ENCODE results near the gene CD5L.
A peak's percentile ranks its signal among the peaks of the same experiment; 100 is the strongest.

The CD5L gene

GRCh38 chr1:157841708-157842107, at the start of gene CD5L:
TSS of gene CD5L (minus strand) at chr1:157841808. CDS start at chr1:157841701, 107 bp downstream.
- H3K4me3 ChIP-seq (ENCODE audit: low read depth, low read length), result no peak within 1 kb of the TSS
- no peak for TF ChIP-seq CTCF (IDR thresholded peaks at IDR 0.05; ENCODE audit: insufficient read depth, low read depth, low read length, missing control alignments)
- DNase-seq (ENCODE audit: low read depth), result no peak

- no peak for TF ChIP-seq CTCF (IDR thresholded peaks at IDR 0.05; ENCODE audit: insufficient read depth, low read depth, low read length, missing control alignments)
Observed at GRCh38 chr1:157882580-157882979, 41.0 kb upstream of the CD5L start.

GRCh38 chr1:157880621-157881020, 39.0 kb upstream of the CD5L start:
- no peak overlapping the region for H3K4me3 ChIP-seq (ENCODE audit: low read depth, low read length)
- DNase-seq (ENCODE audit: low read depth), result no peak
- TF ChIP-seq CTCF (IDR thresholded peaks at IDR 0.05; ENCODE audit: insufficient read depth, low read depth, low read length, missing control alignments), result no peak

More at GRCh38 chr1:157882580-157882979, 41.0 kb upstream of the CD5L start:
- no peak for DNase-seq (ENCODE audit: low read depth)
- H3K4me3 ChIP-seq (ENCODE audit: low read depth, low read length), result no peak overlapping the region

- H3K4me3 ChIP-seq (ENCODE audit: low read depth, low read length), result no peak overlapping the region
- peak; percentile 38 for TF ChIP-seq CTCF (IDR thresholded peaks at IDR 0.05; ENCODE audit: insufficient read depth, low read depth, low read length, missing control alignments)
- DNase-seq (ENCODE audit: low read depth), result peak; percentile 34
Observed at GRCh38 chr1:157878059-157878458, 36.5 kb upstream of the CD5L start.

- no peak overlapping the region for H3K4me3 ChIP-seq (ENCODE audit: low read depth, low read length)
- TF ChIP-seq CTCF (IDR thresholded peaks at IDR 0.05; ENCODE audit: insufficient read depth, low read depth, low read length, missing control alignments), result no peak
- no peak for DNase-seq (ENCODE audit: low read depth)
Observed at GRCh38 chr1:157870490-157870889, 28.9 kb upstream of the CD5L start.

GRCh38 chr1:157868654-157869053, 27.0 kb upstream of the CD5L start:
- DNase-seq (ENCODE audit: low read depth), result no peak
- no peak overlapping the region for H3K4me3 ChIP-seq (ENCODE audit: low read depth, low read length)
- no peak for TF ChIP-seq CTCF (IDR thresholded peaks at IDR 0.05; ENCODE audit: insufficient read depth, low read depth, low read length, missing control alignments)
